SK-N-MC (cell line): ENCODE results near the gene TMEM82.

Experiments used
- DNase-seq: peaks from one replicate; pipeline ENCODE4 v3.0.0-alpha.2; 2011; ENCODE audit warnings: low read depth, low spot score
- H3K27ac ChIP-seq: fragments of 200-600 bp; sonication (generic); 2 replicates; pipeline ENCODE4 v1.5.1; 2016; ENCODE audit warnings: mixed run types
- H3K36me3 ChIP-seq: fragments of 200-600 bp; sonication (generic); 2 replicates; pipeline ENCODE4 v1.6.1; 2017; ENCODE audit warnings: antibody characterized with exemption, low read length, mixed read lengths; ENCODE audit not compliant: insufficient read depth
- H3K4me3 ChIP-seq: fragments of 200-600 bp; sonication (generic); 2 replicates; pipeline ENCODE4 v1.5.1; 2016
- H3K9ac ChIP-seq: fragments of 200-600 bp; sonication (generic); 2 replicates; pipeline ENCODE4 v1.8.0; 2017; ENCODE audit warnings: mixed run types, mixed read lengths; ENCODE audit not compliant: insufficient read length
- H3K9me3 ChIP-seq: fragments of 200-600 bp; sonication (generic); 2 replicates; pipeline ENCODE4 v1.6.1; 2017; ENCODE audit warnings: low read depth, mild to moderate bottlenecking, antibody characterized with exemption, low read length, moderate library complexity, mixed read lengths
- EZH2 ChIP-seq: fragments of 200-600 bp; sonication (generic); IDR thresholded peaks from one replicate; pipeline ENCODE4 v1.6.1; 2017; ENCODE audit warnings: antibody characterized with exemption
- FOXP2 ChIP-seq: optimal IDR thresholded peaks from 2 replicates; pipeline ENCODE3; 2011; ENCODE audit warnings: mild to moderate bottlenecking, moderate library complexity; ENCODE audit not compliant: insufficient read depth; ENCODE audit errors: extremely low read length, control extremely low read depth
- POLR2AphosphoS5 ChIP-seq: IDR thresholded peaks from 2 replicates; pipeline ENCODE4 v1.6.1; 2012; ENCODE audit warnings: mild to moderate bottlenecking, low read depth, low read length, borderline replicate concordance

TMEM82 gene

GRCh38 chr1:15736038-15736891 is 6.0 kb upstream of the TMEM82 start, which contains the start of gene SLC25A34:
TSS of gene SLC25A34 (plus strand) at chr1:15736258. CDS start at chr1:15736486, 228 bp downstream.
- no peak within 1 kb of the TSS for H3K9ac ChIP-seq
- H3K4me3 ChIP-seq = no peak within 1 kb of the TSS
- DNase-seq = no peak
- H3K36me3 ChIP-seq = no peaks in the 10 kb centered on the region; the same call in 1 of the 2 replicates
- H3K27ac ChIP-seq = no peak within 1 kb of the TSS
- H3K9me3 ChIP-seq = no peaks in the 10 kb centered on the region
- TF ChIP-seq POLR2AphosphoS5 = no peak
- no peak for TF ChIP-seq EZH2
- no peak for TF ChIP-seq FOXP2

GRCh38 chr1:15736892-15737261 is 5.4 kb upstream of the TMEM82 start:
- TF ChIP-seq EZH2 (no peak), POLR2AphosphoS5 (no peak), FOXP2 (no peak)
- no peaks in the 10 kb centered on the region; the same call in 1 of the 2 replicates for H3K36me3 ChIP-seq
- H3K9ac ChIP-seq = no peak overlapping the region
- no peak overlapping the region for H3K27ac ChIP-seq
- DNase-seq = no peak
- H3K9me3 ChIP-seq = no peaks in the 10 kb centered on the region
- H3K4me3 ChIP-seq = no peak overlapping the region

- no peak overlapping the region for H3K27ac ChIP-seq
- DNase-seq = no peak
- no peaks in the 10 kb centered on the region for H3K9me3 ChIP-seq
- H3K4me3 ChIP-seq = no peak overlapping the region
- H3K9ac ChIP-seq = no peak overlapping the region
- TF ChIP-seq EZH2 (no peak), FOXP2 (no peak), POLR2AphosphoS5 (no peak)
- no peaks in the 10 kb centered on the region; the same call in 1 of the 2 replicates for H3K36me3 ChIP-seq
These were observed 4.7 kb upstream of the TMEM82 start for GRCh38 chr1:15737324-15738319.

DNA sequence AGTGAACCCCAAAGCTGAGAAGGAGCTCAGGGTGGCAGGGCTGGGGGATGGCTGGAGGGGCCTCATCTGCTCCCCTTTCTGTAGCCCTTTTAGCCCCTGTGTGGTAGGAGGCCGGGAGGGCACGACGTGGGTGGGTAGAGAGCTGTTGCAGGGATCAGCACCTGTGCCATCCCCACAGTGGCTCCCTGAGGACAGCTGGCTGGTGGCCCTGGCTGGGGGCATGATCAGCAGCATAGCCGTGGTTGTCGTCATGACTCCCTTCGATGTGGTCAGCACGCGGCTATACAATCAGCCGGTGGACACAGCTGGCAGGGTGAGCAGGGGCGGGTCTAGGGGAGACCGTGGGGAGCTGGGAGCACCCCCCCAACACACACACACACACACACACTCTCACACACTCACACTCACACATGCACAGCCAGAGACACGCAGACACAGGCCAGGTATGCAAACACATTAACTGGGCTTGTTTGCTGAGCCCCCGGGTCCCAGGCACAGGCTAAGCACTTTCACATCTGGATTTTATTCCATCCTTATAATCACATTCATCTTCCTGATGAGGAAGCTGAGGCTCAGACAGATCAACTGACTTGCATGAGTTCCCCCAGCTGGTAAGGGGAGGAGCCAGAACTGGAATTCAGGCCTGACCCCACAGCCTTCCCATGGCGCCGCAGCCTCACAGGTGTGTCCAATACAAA is 3.7 kb upstream of the TMEM82 start:
- no peaks in the 10 kb centered on the region for H3K9me3 ChIP-seq
- no peak overlapping the region for H3K27ac ChIP-seq
- DNase-seq = no peak
- no peaks in the 10 kb centered on the region; the same call in 1 of the 2 replicates for H3K36me3 ChIP-seq
- H3K4me3 ChIP-seq = no peak overlapping the region
- H3K9ac ChIP-seq = no peak overlapping the region
- TF ChIP-seq FOXP2 (no peak), POLR2AphosphoS5 (no peak), EZH2 (no peak)

- Histone ChIP-seq H3K36me3 (no peaks in the 10 kb centered on the region; the same call in 1 of the 2 replicates), H3K9ac (no peak overlapping the region), H3K27ac (no peak overlapping the region), H3K4me3 (no peak overlapping the region), H3K9me3 (no peaks in the 10 kb centered on the region)
- TF ChIP-seq FOXP2 (no peak), POLR2AphosphoS5 (no peak), EZH2 (no peak)
- no peak for DNase-seq
These were observed 3.0 kb upstream of the TMEM82 start for GRCh38 chr1:15739259-15739658.

DNA sequence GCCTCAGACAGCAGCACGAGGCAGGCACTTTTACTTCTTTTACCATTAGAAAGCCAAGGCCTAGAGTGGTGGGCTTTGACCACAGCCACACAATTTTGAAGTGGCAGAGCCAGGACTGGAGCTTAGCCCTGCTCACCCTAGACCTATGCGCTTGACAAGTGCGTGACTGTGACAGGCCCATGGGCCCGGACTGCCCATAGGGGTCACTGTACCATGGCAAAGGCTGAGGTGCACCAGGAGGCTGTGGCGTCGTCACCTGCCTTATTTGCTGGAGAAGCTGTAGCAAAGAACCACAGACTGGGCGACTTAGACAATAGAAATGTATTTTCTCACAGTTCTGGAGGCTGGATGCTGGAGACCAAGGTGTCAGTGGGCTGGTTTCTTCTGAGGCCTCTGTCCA is 2.6 kb upstream of the TMEM82 start:
- TF ChIP-seq FOXP2 = no peak
- TF ChIP-seq POLR2AphosphoS5 = no peak
- no peak for TF ChIP-seq EZH2
- Histone ChIP-seq H3K9ac (no peak overlapping the region), H3K9me3 (no peaks in the 10 kb centered on the region), H3K27ac (no peak overlapping the region), H3K36me3 (no peaks in the 10 kb centered on the region), H3K4me3 (no peak overlapping the region)
- DNase-seq = no peak

- Histone ChIP-seq H3K9me3 (no peaks in the 10 kb centered on the region), H3K36me3 (no peaks in the 10 kb centered on the region), H3K4me3 (no peak overlapping the region), H3K9ac (no peak overlapping the region), H3K27ac (no peak overlapping the region)
- no peak for DNase-seq
- TF ChIP-seq POLR2AphosphoS5 = no peak
- TF ChIP-seq FOXP2 = no peak
- no peak for TF ChIP-seq EZH2
These were observed 1.1 kb upstream of the TMEM82 start for GRCh38 chr1:15740924-15741850.
